LNCaP clone FGC (cell line): ENCODE results near the gene CEP152.

Experiments
- DNase-seq: peaks from one replicate; pipeline ENCODE4 v3.0.0-alpha.2; 2011; ENCODE audit warnings: low read depth
- H3K4me3 ChIP-seq: 2 replicates; pipeline ENCODE4 v1.5.1; 2011; ENCODE audit warnings: mild to moderate bottlenecking, low read depth, low read length, control low read depth
- TF ChIP-seq, protein P1 (sequence below): IDR thresholded peaks from 2 replicates; pipeline ENCODE4 v1.5.1; 2012; ENCODE audit warnings: mild to moderate bottlenecking; ENCODE audit not compliant: control insufficient read depth, insufficient read depth; ENCODE audit errors: extremely low read depth

Gene CEP152

DNA sequence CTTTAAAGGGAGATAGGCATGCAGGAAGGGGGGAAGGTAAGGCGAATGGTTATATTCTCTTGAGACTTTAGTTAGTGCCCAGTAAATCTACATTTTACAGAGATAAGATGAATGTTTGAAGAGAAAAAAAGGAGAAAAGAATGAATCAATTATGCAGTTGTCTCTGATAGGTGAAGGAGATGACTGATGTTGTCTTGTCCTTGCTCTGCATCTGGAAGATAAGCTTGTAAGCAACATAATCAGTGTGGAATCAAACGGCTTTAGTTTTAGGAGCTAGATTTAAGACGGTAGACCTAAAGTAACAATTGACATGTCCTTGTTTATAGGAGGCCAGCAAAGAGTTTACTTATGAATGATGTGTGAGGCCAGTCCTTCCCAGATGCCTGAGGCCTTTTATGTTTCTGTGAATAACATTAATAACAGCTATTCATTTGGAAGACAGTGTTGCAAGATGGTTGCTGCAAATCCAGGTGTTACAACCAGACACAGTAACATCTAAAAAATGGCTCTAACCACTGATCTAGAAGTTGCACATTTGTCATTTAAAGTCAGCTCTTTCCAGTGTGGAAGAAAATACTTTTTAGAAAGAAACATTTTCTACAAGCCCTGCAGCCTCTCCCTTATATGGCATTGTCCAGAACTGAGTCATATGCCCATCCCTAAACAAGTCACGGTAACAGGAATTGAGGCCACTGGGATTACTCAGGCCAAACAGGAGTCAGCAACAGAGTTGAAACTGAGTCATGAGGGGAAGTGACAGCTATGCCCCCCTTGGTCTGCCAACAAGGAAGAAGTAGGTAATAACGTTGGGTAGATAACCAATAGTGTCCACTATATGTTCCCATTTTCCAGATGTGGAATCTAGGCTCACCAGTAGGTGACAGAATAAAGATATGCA, 87.9 kb downstream of the CEP152 start:
- DNase-seq = no peak
- no peak overlapping the region for H3K4me3 ChIP-seq
- TF ChIP-seq, protein P1, sequence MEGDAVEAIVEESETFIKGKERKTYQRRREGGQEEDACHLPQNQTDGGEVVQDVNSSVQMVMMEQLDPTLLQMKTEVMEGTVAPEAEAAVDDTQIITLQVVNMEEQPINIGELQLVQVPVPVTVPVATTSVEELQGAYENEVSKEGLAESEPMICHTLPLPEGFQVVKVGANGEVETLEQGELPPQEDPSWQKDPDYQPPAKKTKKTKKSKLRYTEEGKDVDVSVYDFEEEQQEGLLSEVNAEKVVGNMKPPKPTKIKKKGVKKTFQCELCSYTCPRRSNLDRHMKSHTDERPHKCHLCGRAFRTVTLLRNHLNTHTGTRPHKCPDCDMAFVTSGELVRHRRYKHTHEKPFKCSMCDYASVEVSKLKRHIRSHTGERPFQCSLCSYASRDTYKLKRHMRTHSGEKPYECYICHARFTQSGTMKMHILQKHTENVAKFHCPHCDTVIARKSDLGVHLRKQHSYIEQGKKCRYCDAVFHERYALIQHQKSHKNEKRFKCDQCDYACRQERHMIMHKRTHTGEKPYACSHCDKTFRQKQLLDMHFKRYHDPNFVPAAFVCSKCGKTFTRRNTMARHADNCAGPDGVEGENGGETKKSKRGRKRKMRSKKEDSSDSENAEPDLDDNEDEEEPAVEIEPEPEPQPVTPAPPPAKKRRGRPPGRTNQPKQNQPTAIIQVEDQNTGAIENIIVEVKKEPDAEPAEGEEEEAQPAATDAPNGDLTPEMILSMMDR = no peak

DNA sequence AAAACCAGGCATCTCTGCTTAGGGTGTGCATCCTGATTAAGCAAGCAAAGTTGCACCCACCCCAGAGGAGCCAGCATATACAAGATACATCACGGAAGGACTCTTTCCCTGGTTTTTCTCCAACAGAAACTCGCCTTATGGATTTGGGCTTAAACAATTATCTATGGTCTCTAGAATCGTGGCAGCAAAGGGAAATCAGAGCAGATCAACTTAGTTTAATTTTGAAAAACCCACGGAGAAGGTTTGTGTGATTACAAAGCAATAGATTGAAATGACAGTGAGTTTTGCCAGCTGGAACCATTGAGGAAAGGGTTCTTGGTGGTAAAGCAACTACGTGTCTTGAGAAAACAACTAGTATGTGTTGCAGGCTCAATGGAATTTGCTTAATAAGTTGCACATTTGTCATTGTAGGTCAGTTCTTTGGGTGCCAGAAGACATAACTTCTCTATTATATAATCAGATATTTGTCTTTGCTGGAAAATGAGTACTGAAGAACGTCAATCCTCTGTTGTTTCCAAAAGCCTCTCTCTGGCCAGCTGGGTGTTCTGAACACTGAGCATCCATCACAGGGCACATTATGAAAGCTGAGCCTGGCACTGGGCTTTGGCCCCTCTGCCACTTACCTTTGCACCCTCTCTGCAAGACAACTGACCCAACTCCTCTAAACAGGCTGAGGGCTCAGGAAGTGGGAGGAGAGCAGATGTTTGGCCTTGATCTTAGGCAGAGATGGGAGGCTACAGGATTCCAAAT, 89.6 kb downstream of the CEP152 start:
- H3K4me3 ChIP-seq = no peak overlapping the region
- TF ChIP-seq, protein P1 = no peak
- DNase-seq = no peak

DNA sequence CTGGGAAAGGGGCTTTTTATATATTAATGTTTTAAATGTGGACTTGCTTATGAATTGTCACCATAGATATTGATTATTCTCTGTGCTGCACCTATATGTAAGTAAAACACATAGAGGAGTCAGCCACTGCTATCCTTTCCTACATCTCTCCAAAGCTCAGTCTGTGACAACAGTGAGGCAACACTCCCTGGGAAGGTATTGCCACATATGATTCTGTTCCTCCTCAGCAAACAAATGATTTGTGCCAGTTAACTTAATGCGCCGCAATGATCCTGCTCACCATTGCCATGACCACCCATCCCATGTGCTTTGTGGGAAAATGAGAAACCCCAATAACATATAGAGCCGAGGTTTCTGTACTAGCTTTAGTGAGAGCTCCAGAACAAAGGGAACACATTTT, 90.2 kb downstream of the CEP152 start:
- no peak overlapping the region for H3K4me3 ChIP-seq
- no peak for DNase-seq
- TF ChIP-seq, protein P1 = no peak

DNA sequence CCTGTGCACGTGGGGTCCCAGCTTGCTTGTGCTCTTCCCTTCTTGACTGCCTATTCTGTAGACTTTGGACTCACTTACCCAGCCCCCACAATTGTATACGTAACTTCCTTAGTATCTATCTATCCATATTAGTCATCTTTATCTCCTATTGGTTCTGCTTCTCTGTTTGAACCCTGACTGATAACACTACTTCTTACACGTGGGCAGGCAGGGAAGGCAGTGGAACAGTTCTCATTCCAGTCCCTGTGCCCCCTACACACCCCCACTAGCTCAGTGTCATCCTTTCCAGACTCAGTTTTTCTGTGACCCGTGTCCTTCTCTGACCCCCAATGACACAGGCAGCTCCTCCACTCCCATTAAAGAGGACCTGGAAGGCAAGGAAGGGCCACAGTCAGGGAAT, 91.2 kb downstream of the CEP152 start:
- TF ChIP-seq, protein P1 = no peak
- H3K4me3 ChIP-seq = no peak overlapping the region

DNA sequence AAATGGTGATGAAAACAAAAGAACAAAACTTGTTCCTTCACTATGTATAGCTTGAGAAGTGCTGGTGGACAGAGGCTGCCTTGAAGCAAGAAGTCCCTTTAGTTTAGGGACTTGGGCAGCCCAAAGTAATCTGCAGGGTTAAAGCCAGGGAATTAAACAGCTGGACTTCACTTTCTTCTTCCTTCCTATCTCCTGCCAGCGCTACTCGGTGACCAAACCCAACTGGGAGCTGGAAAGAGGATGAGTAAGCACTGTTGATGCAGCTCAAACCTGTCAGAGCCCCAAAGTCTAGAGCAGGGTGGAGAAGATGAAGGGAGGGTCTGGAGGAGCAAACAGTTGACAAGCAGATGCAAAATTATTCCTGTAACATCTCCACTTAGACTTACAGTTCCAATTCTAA, 92.2 kb downstream of the CEP152 start:
- TF ChIP-seq, protein P1 = no peak
- H3K4me3 ChIP-seq = no peak overlapping the region
- no peak for DNase-seq

More for the DNA sequence above, 91.2 kb downstream of the CEP152 start:
- DNase-seq = no peak

DNA sequence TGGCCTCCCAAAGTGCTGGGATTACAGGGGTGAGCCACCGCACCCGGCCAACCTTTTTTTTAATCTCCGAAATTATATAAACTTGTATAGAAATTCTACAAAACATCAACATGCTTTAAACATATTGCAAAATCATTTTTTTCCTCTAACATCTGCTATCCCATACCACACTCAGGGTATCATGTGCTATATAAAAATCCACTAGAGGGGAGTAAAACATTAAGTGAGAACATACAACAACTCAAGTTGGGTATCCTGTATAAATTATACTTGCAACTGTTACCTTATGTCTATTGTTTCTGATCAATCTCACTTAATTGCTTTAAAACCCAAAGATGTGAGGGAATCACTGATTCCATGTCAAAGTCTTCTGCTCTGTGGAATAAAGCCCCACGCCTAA, 93.4 kb downstream of the CEP152 start:
- no peak overlapping the region for H3K4me3 ChIP-seq
- DNase-seq = no peak
- TF ChIP-seq, protein P1 = no peak
